ENCODE measurements around the gene PKD2.

The PKD2 gene

GRCh38 chr4:88028946-88029345 lies 21.5 kb downstream of the PKD2 start:
- DNase-seq = no peak

DNA sequence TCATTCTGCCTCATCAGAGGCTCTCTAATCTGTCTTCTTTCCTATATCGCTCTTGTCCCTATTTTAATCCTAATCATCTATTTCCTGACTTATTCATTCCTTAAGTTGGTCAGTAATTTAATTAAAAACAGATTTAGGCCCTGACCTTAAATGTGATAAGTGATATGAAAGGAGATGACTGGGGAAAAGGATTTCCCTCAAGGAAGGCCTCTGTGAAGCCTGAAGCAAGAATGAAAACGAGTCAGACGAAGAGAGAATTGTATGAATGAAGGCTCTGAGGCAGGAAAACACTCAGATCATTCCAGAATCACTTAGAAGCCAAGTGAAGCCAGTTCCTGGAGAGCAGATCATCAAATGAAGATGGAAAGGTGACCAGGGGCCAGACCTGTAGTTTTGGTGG lies 22.1 kb downstream of the PKD2 start:
- DNase-seq = no peak

DNA sequence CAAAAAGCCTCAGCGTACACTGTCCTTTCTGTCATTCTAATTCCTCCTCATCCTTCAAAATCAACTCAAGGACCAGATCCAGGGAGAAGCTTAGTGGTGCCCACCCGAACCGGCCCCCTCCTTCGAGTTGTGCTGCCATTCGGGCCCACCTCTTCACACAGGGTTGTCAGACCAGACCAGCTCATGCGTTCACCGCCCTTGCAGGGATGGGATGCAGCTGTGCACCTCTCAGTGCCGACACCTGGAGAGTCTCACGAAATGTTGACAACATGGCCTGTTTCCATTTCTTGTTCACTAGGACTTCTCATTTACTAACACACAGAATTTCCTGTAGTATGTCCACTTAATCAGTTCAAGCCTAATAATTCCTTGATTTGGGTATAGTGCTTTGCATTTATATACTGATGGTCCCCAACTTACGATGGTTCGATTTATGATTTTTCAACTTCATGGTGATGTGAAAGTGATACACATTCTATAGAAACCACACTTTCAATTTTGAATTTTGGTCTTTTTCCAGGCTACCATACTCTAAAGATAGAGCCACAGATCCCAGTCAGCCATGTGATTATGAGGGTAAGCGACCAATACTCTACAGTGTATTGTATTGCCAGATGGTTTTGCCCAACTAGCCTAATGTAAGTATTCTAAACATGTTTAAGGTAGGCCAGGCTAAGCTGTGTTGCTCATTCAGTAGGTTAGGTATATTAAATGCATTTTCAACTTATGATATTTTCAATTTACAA lies 23.3 kb downstream of the PKD2 start:
- no peak for DNase-seq

GRCh38 chr4:88033309-88033708 lies 25.9 kb downstream of the PKD2 start:
- DNase-seq = no peak

DNA sequence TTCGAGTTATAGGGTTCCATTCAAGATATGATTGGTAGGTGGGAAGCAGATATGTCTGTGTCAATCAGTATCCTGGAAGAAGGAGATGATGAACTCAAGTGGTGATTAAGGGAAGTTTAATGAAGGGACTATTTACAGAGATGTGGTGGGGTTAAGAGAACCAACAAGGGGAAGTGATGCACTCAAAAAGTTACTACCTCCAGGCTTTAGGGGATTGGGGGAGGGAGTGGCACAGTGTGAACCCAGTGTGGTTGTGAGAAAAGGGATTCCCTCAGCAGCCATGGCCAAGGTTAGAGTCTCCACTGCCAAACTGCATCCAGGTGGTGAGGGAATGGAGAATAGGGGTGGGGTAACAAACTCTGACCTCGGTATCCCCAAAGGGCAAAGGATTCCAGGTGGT lies 27.9 kb downstream of the PKD2 start:
- DNase-seq = no peak

- no peak for DNase-seq
Measured at GRCh38 chr4:88037447-88037846, 30.0 kb downstream of the PKD2 start.

GRCh38 chr4:88037936-88038335 lies 30.5 kb downstream of the PKD2 start:
- no peak for DNase-seq

- no peak for DNase-seq
Measured at GRCh38 chr4:88040707-88041106, 33.3 kb downstream of the PKD2 start.

DNA sequence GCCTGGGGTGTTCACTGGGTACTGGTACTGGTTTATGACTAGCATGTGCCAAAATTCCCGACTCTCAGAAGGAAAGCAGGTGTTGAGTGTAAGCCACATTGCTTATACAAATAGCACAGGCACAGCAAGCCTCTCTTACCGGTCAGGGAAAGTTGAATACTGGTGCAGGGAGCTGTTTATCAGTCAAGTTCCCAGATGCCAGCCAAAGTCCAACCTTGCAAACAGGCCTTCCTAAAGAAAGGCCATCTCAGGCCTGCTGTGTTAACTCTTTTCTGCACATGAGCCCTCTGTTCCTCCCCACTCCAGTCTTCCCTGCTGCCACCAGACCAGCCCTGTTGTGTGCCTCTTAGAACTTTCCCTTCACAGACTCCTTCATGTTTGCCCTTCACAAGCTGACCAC lies 34.2 kb downstream of the PKD2 start:
- DNase-seq = no peak

GRCh38 chr4:88043001-88043400 lies 35.6 kb downstream of the PKD2 start:
- no peak for DNase-seq

DNA sequence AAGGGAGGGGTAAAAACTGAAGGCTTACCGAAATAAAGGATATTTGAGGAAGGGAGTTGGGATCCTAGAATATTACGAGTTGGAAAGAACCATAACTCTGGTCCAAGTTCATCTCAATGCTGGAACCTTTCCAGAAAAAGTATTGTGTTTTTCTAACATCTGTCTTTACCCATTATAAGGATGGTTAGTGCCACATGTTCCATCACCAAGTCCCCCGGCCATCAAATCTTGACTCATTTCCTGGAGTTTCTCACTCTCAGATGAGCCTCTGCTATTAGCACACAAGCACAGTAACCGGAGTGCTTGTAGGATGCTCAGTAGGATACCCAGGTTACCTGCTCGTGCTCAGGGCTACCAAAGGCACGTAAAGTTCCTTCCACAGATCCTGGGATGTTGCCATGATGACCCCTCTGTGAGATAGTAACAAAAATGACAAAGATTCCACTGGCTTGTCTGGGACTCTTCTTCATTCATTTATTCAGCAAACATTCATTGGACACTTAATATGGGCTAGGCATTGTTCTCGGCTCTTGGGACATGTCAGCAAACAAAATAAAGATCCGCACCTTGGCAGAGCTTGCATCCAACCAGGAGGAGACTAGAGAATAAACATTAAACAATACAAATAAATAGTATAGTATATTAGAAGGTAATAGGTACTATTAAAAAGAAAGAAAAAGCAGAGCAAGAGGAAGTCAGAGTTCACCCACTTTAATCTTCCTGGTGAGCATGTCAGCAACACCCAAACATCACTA lies 36.3 kb downstream of the PKD2 start:
- DNase-seq = no peak

- DNase-seq = no peak
Measured at GRCh38 chr4:88045021-88045420, 37.6 kb downstream of the PKD2 start.

GRCh38 chr4:88054229-88054628 lies 46.8 kb downstream of the PKD2 start:
- DNase-seq = no peak

DNA sequence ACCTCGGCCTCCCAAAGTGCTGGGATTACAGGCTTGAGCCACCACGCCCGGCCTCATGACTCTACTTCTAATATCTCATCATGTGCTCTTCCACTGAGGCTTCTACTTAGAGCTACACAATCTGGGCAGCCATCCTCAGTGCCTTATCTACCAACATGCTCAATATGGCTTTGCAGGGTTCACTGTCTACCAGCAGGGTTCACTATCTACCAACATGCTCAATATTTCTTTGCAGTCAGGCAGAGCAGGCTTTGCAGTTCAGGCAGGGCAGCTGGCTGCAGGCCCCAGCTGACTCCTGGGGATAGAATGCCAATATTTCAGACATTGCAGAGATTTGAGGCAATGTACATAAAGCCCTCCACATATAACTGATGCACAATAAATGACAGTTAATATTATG lies 47.5 kb downstream of the PKD2 start:
- DNase-seq = no peak

GRCh38 chr4:88058295-88058694 lies 50.9 kb downstream of the PKD2 start:
- no peak for DNase-seq

- DNase-seq = no peak
Measured at GRCh38 chr4:88059766-88060165, 52.3 kb downstream of the PKD2 start.

DNA sequence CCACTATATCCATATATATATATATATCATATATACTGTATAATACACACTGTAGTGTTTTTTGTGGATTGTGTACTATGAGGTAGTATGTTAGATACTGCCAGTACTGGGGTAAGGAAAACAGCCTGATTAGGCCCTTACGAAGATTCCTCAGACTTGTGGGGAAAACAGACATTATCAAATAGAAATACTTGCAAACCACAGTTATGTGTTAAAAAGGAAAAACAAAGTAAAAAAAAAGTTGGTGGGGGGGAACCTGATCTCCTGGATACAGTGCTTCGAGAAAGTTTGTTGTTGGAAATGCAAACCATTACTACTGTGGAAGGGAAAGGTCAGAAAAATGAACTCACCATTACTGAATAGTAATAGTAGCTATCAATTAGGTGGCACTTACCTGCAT lies 53.0 kb downstream of the PKD2 start:
- no peak for DNase-seq

DNA sequence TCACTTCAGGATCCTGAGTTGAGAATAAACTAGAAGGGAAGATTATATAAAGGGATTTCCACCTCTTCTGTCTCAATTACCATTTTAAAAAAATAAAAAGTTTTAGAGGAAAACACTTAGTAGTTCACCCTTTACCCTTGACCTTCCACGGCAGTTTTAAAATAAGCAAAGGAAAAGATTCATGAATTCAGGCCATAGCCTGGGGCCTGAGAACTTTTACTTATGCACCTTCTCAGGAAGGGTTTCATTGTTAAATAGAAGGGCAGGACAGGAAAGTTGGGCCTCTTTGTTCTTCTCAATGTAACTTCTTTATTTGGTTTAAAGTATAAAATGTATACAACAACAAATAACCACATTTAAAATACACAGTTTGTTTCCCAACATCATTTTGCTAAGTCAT lies 54.9 kb downstream of the PKD2 start:
- no peak for DNase-seq

DNA sequence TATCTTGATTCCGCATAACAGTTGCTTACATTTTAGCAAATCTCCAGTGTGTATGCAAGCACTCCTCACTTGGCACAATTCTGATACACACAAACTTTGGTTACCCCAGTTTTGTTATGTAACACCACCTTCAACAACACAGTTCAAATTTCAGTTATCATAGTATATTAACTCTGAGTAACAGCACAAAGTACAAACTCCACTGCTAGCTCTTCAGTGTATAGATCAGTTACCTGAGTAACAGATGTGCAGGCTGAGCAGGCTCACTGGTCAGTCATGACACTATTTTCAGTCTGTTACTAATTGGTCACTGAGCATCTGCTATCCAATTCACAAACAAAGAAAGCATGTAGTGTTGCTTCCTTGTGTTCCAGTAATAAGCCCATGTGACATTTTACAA lies 55.4 kb downstream of the PKD2 start:
- no peak for DNase-seq

GRCh38 chr4:88063634-88064296 lies 56.3 kb downstream of the PKD2 start:
- no peak for DNase-seq

GRCh38 chr4:88064410-88064809 lies 57.0 kb downstream of the PKD2 start:
- DNase-seq = no peak

- DNase-seq = no peak
Measured at GRCh38 chr4:88070031-88070430, 62.6 kb downstream of the PKD2 start.

GRCh38 chr4:88075336-88075735 lies 67.9 kb downstream of the PKD2 start:
- no peak for DNase-seq

- DNase-seq = no peak
Measured at GRCh38 chr4:88077911-88078524, 70.6 kb downstream of the PKD2 start.

All from activated effector memory CD4-positive, alpha-beta T cell treated with Interleukin-2 at 50 U/mL for 16 hours (primary cell).